ENCODE results near the gene ACYP2. TPM values are rescaled to one million over a fixed set of nuclear protein-coding genes. Genes with fewer than 3 reads are reported as not detected.
"Not testable (repeated sequence)": the region's sequence is repeated elsewhere in the genome, so short reads cannot be mapped to it uniquely, and the experiment has no call there.

The ACYP2 gene
- 10 to 100 TPM in 1 of 2 donors, 1 to 10 TPM in 1; 6.3 to 10.8 TPM for total RNA-seq

GRCh38 chr2:54115284-54116137 lies at the start of gene ACYP2:
ACYP2 (plus strand) TSS chr2:54115615.
- DNase-seq (ENCODE audit: low spot score in 2 of 2) (peak; percentile 80 to 93), ATAC-seq (peak; percentile 91 to 95)
- H3K9me3 Mint-ChIP-seq: peaks cover 0 to 14% of the 10 kb centered on the region in 2 donors
- peaks cover 22 to 39% of the 10 kb centered on the region in 2 donors for H3K36me3 Mint-ChIP-seq
- peak within 1 kb of the TSS; percentile 99 for H3K27ac Mint-ChIP-seq

DNA sequence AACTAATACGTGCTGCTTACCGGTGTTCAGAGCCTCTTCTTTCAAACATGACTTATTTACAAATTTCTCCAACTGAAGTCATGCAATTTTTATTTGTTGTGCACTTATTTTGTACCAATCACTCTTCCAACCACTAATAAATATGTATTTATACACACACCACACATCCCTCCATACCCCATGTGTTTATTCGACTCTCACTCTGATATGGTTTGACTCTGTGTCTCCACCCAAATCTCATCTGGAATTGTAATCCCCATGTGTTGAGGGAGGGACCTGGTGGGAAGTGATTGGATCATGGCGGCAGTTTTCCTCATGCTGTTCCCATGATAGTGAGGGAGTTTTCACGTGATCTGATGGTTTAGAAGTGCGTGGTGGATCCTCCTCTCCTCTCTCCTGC lies 49.5 kb upstream of the ACYP2 start:
- Mint-ChIP-seq H3K9me3 (no peaks in the 10 kb centered on the region), H3K27ac (no peak overlapping the region), H3K36me3 (no peaks in the 10 kb centered on the region)

DNA sequence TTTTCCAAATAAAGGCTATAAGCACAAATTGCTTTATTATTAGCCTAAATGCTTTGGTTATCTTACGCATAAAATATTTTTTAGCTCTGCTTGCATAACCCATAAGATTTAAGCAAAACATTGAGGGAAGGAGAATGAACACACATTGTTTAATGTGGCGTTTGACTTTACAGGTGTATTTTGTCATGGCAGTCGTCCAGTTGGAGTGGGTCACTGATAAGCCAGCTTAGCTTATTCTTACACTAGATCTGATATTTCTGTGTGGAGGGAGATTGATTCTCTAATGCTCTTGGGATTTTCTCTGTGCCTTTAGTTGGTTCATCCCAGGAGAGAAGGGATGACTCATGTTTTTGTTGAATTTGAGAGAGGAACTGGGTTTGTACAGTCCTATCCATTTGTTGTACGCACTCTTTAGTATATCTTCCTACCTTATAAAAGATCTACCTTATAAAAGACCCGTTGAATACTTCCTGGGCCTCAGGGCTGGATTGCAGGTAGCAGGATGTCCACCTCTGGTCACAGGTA lies 47.5 kb upstream of the ACYP2 start:
- ATAC-seq: no peak

More for the DNA sequence above, 49.5 kb upstream of the ACYP2 start:
- ATAC-seq: no peak
- DNase-seq (ENCODE audit: low spot score in 2 of 2): no peak

DNA sequence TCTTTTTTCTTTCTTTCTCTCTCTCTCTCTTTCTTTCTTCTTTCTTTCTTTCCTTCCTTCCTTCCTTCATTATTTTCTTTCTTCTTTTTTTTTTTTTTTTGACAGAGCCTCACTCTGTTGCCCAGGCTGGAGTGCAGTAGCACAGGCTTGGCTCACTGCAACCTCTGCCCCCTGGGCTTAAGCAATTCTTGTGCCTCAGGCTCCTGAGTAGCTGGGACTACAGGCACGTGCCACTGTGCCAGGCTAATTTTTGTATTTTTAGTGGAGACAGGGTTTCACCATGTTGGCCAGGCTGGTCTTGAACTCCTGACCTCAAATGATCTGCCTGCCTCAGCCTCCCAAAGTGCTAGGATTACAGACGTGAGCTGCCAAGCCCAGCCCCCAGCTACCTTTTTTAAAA lies 42.9 kb upstream of the ACYP2 start:
- not testable (repeated sequence) for H3K36me3 Mint-ChIP-seq; H3K27ac Mint-ChIP-seq; ATAC-seq; DNase-seq (ENCODE audit: low spot score in 2 of 2); H3K9me3 Mint-ChIP-seq

More for the DNA sequence above, 47.5 kb upstream of the ACYP2 start:
- no peak overlapping the region for H3K27ac Mint-ChIP-seq
- no peak for DNase-seq (ENCODE audit: low spot score in 2 of 2)
- no peaks in the 10 kb centered on the region for H3K9me3 Mint-ChIP-seq
- H3K36me3 Mint-ChIP-seq: no peaks in the 10 kb centered on the region

DNA sequence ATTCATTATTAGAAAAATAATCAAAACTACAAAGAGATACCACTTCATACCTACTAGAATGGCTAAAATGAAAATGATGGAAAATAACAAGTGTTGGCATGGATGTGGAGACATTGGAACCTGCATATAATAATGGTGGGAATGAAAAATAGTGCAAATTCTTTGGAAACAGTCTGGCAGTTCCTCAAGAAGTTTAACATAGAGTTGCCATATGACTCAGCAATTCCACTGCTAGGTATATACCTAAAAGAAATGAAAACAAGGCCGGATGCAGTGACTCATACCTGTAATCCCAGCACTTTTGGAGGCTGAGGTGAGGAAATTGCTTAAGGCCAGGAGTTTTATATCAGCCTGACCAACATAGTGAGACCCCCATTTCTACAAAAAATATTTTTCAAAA lies 41.6 kb upstream of the ACYP2 start:
- ATAC-seq (peak; percentile 63 to 70), DNase-seq (ENCODE audit: low spot score in 2 of 2) (no peak)
- Mint-ChIP-seq H3K27ac (no peak overlapping the region), H3K36me3 (no peaks in the 10 kb centered on the region), H3K9me3 (no peaks in the 10 kb centered on the region)

- H3K27ac Mint-ChIP-seq: no peak overlapping the region
- no peaks in the 10 kb centered on the region for H3K36me3 Mint-ChIP-seq
- no peaks in the 10 kb centered on the region for H3K9me3 Mint-ChIP-seq
- no peak for DNase-seq (ENCODE audit: low spot score in 2 of 2)
- ATAC-seq: no peak
Measured at GRCh38 chr2:54074606-54075341, 40.6 kb upstream of the ACYP2 start.

- DNase-seq (ENCODE audit: low spot score in 2 of 2): no peak
- ATAC-seq: no peak
Measured at GRCh38 chr2:54076586-54076985, 38.8 kb upstream of the ACYP2 start.

GRCh38 chr2:54077088-54077900 lies 38.1 kb upstream of the ACYP2 start:
- Mint-ChIP-seq H3K36me3 (no peaks in the 10 kb centered on the region), H3K9me3 (no peaks in the 10 kb centered on the region), H3K27ac (no peak overlapping the region)
- ATAC-seq: no peak
- no peak for DNase-seq (ENCODE audit: low spot score in 2 of 2)

More at GRCh38 chr2:54076586-54076985, 38.8 kb upstream of the ACYP2 start:
- no peak overlapping the region for H3K27ac Mint-ChIP-seq
- no peaks in the 10 kb centered on the region for H3K36me3 Mint-ChIP-seq
- no peaks in the 10 kb centered on the region for H3K9me3 Mint-ChIP-seq

DNA sequence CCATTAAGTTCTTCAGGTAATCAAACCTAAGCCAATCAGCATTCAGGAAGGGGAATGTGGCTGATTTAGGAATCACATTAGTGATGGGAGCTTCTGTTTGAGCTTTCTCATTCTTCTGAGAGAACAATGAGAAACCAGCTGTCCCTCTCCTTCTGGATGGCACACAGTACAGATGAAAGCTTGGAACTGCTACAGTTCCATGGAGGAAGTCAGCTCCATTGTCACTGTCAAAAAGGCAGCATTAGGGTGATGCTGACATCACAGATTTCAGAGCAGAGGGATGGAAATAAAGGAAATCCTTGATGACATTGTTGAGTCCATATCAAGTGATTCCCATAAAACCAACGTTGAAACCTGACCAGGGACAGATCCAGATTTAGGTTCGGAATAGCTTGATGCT lies 36.1 kb upstream of the ACYP2 start:
- Mint-ChIP-seq H3K36me3 (no peaks in the 10 kb centered on the region), H3K27ac (no peak overlapping the region), H3K9me3 (no peaks in the 10 kb centered on the region)
- ATAC-seq (no peak), DNase-seq (ENCODE audit: low spot score in 2 of 2) (no peak)

GRCh38 chr2:54081574-54081973 lies 33.8 kb upstream of the ACYP2 start:
- no peak overlapping the region for H3K27ac Mint-ChIP-seq
- no peaks in the 10 kb centered on the region for H3K9me3 Mint-ChIP-seq
- peak; percentile 23 to 59 for DNase-seq (ENCODE audit: low spot score in 2 of 2)
- peak; percentile 92 to 94 for ATAC-seq
- no peaks in the 10 kb centered on the region for H3K36me3 Mint-ChIP-seq

DNA sequence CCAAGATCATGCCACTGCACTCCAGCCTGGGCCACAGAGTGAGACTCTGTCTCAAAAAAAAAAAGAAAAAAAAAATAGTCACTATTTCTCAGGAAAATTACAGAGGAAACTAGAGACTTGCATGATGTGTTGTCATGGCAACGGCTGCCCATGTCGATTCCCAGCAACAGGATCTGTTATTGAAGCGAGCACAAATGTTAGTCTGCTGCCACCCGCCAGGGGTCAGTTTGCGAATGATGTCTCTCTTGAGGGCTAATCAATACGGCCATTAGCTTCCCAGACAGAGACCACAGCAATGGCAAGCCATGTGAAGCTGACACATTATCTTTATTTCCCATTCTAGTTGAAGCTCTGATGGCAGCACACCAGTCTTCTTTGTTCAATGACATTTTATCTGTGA lies 32.4 kb upstream of the ACYP2 start:
- Mint-ChIP-seq H3K9me3 (no peaks in the 10 kb centered on the region), H3K36me3 (no peaks in the 10 kb centered on the region), H3K27ac (no peak overlapping the region)
- DNase-seq (ENCODE audit: low spot score in 2 of 2) (no peak), ATAC-seq (no peak)

DNA sequence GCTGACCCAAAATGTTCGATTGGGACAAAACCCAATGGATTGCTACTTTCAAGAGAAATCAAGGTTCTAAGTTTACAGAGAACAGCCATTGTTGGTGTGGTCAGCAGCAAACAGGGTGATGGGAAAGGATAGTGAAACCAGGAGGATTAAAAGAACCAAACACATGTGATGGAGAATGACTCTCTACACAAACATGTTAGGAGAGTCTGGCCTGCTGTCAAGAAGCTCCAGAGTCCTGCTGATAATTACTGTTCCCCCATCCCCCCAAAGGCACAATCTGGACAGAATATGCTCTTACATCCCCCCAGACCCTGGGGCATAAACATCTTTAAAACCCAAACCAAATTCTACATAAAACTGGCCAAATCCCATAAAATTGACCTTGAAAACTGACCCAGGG lies 32.0 kb upstream of the ACYP2 start:
- DNase-seq (ENCODE audit: low spot score in 2 of 2) (no peak), ATAC-seq (no peak)
- Mint-ChIP-seq H3K36me3 (no peaks in the 10 kb centered on the region), H3K9me3 (no peaks in the 10 kb centered on the region), H3K27ac (no peak overlapping the region)

DNA sequence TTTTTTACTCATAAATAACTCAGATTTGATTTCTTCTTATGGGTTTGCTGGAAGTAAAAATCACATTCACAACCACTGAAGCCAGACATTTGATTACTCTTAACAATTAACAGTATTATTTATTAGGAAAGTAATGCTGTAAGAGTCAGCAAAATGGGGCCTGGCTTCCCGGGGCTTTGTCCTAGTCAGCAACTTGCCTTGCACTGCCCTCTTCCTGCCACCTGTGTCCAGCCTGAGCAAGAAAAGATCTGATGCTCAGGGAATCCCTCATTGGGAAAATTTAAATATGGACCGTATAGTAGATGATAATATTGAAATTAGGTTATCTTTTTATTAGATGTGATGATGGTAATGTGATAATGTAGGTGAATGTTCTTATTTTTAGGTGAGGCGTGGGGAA lies 30.8 kb upstream of the ACYP2 start:
- DNase-seq (ENCODE audit: low spot score in 2 of 2) (no peak), ATAC-seq (no peak)
- no peaks in the 10 kb centered on the region for H3K36me3 Mint-ChIP-seq
- no peak overlapping the region for H3K27ac Mint-ChIP-seq
- no peaks in the 10 kb centered on the region for H3K9me3 Mint-ChIP-seq

DNA sequence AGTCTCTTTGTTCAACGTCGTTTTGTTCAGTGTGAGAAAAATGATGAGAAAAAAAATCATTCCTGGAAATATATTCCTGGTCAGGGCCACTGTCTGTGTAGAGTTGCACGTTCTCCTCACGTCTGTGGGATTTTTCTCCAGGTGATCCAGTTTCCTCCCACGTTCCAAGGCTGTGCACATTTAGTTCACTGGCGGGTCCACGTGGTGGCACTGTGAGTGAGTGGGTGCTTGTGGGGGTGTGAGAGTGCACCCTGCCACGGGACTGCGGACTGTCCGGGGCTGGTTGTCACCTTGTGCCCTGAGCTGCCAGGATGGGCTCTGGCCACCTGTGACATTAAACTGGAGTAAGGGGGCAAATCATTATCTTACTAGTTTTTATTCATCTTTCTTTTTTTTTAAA lies 30.3 kb upstream of the ACYP2 start:
- H3K27ac Mint-ChIP-seq: no peak overlapping the region
- H3K9me3 Mint-ChIP-seq: no peaks in the 10 kb centered on the region
- H3K36me3 Mint-ChIP-seq: no peaks in the 10 kb centered on the region
- ATAC-seq (no peak), DNase-seq (ENCODE audit: low spot score in 2 of 2) (no peak)

DNA sequence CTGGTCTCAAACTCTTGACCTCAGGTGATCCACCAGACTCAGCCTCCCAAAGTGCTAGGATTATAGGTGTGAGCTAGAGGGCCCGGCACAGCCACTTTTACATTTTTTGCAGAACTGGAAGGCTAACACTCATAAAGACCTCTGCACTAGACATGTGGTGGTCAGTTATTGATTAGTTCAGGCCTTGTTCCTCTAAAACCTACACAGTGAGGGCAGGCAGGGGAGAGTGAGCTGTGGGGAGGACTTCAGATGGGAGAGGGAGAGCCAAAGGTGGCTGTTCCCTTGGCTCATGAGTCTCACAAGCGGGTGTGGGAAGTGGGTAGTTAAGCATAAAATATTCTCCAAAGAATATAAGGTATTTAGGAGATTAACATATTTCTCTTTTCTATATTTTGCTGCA lies 29.3 kb upstream of the ACYP2 start:
- ATAC-seq: no peak

GRCh38 chr2:54088191-54088634 lies 27.2 kb upstream of the ACYP2 start:
- no peak overlapping the region for H3K27ac Mint-ChIP-seq
- no peaks in the 10 kb centered on the region for H3K9me3 Mint-ChIP-seq
- H3K36me3 Mint-ChIP-seq: no peaks in the 10 kb centered on the region
- ATAC-seq: no peak
- no peak for DNase-seq (ENCODE audit: low spot score in 2 of 2)

More for the DNA sequence above, 29.3 kb upstream of the ACYP2 start:
- H3K36me3 Mint-ChIP-seq: no peaks in the 10 kb centered on the region
- H3K9me3 Mint-ChIP-seq: no peaks in the 10 kb centered on the region
- H3K27ac Mint-ChIP-seq: no peak overlapping the region
- no peak for DNase-seq (ENCODE audit: low spot score in 2 of 2)

DNA sequence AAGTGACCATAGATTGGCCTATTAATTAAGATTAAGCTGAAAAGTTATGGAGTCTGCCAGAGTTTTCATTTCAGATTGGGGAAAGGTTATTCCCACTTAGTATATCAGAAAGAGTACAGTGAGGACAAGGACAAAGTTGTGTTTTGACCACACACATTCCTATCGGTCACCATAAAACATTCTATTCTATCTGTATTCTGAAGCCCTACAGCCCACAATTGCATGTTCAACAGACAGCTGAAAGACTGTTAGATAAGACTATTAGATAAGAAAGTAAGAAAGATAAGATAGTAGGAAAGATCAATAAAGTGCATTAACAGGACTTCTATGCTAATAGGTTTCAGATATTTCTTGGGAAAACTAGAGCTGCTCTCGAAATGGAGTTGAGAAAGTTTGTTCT lies 26.7 kb upstream of the ACYP2 start:
- DNase-seq (ENCODE audit: low spot score in 2 of 2): no peak
- ATAC-seq: no peak
- H3K36me3 Mint-ChIP-seq: no peaks in the 10 kb centered on the region
- H3K9me3 Mint-ChIP-seq: no peaks in the 10 kb centered on the region
- H3K27ac Mint-ChIP-seq: no peak overlapping the region
